Ramos (cell line): ENCODE results near the gene MEIS2.

Experiments
- in situ Hi-C: fragments of 300-500 bp; cut with MboI; formaldehyde crosslinking; loops from one replicate; pipeline ENCODE4 v1.14.3; 2022; ENCODE audit warnings: low sequenced_read_pairs; ENCODE audit not compliant: unreplicated experiment

MEIS2 gene

DNA sequence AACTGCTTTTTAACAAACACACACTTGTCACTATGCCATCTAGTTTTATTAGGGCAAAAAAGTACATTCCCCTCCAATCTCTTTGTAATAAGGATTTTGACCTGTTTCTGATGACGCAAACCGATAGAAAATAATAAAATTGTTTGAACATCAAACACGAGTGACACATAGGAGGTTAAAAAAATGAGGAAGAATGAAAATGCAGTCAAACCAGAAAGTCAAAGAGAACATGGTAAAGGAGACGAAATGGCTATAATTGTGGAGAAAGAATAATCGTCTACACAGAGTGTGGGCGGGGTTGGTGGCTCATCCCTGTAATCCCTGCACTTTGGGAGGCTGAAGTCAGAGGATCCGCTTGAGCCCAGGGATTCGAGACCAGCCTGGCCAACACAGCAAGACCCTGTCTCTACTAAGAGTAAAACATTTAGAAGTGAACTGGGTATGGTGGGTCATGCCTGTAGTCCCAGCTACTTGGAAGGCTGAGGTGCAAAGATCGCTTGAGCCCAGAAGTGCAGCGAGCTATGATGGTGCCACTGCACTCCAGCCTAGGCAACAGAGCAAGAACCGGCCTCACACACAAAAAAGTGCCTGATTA is 83.2 kb downstream of the MEIS2 start:
- in situ Hi-C loops = no loop called here

DNA sequence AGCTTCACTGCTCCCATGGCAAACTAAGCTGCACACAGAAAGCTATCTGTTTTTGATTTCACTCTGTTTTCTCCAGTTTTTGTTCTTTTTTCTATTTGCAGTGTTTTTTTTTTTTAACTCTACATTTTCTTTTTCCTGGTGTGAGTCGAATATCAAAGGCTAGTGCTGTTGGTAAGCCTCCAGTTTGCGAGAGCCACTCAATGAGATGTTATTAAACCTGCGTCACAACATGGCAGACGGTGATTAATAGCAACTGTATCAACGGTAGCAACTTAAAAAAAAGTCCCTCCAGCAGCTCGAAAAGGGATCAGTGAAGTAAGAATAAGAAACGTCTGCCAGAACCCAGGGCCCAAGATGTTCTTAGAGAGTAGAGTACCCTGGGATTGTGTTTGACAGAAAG is 84.1 kb downstream of the MEIS2 start:
- in situ Hi-C loops = no loop called here

DNA sequence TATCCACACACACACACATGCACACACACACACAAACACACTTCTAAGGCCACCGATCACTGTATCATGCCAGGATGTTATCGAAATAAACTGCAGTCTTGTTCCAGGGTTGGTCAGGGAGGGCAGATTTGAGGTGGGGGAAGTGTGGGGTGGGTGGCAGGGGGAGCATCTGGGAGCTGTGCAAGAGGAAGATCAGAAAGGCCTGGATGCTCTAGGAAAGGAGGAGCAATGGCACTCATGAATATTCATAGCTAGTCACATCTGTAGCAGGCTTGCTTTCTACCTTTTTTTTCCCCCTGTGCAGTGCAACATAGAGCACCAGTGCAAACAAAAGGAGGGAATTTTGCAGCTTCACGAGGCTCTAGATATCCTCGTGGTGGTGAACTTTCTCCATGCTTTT is 84.9 kb downstream of the MEIS2 start:
- in situ Hi-C loops = no loop called here

DNA sequence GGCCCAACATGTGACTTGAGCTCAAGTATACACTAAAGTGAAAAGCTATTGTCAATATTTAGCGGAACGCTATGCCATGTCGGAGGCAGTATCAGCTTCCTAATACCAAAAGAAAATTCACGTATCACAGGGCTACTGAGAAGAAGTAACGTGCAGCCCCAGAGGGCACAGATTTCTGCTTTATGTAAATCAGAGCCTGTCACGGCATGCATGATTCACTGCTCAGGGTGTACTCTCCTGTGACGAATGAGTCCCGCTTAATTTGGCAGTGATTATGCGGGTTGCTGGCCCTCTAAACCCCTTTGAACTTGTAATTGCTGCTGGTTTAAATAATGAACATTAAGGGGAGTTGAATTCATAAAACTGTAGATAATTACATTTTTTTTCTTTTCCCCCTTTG is 85.3 kb downstream of the MEIS2 start:
- in situ Hi-C loops = no loop called here

DNA sequence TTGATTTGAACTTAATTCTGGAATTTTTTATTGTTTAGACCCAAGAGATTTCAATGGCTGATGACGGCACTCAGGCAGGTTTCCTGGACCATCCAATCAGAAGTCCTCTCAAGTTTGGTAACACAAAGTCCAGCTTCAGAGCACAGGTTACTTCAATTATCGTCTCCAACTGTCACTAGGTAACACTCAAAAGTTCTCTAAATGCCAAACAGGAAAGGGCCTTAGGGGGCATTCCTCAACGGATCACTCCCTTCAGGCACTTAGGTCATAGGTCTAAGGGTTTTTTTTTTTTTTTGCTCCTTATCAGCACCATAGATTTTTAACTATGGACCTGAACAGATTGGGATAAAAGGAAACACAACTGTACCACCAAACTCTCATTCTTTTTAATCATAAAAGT is 85.8 kb downstream of the MEIS2 start:
- in situ Hi-C loops = no loop called here

DNA sequence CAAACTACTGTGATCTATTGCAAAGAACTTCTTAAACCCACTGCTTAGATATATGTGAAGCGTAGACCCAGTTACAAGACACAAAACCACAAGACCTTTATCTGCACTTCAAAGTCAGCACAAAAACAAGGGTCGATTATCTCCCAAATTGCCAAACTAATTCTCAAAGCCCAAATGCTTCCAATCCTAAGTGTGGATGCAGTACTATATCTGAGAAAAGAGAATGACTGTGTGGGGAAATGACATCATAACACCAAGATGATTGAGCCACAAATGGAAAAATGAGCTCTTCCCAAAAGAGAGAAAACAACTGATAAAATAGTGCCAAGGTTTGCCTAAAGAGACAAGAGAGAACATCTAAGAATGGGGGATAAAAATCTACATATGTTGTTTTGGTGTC is 86.2 kb downstream of the MEIS2 start:
- in situ Hi-C loops = no loop called here

DNA sequence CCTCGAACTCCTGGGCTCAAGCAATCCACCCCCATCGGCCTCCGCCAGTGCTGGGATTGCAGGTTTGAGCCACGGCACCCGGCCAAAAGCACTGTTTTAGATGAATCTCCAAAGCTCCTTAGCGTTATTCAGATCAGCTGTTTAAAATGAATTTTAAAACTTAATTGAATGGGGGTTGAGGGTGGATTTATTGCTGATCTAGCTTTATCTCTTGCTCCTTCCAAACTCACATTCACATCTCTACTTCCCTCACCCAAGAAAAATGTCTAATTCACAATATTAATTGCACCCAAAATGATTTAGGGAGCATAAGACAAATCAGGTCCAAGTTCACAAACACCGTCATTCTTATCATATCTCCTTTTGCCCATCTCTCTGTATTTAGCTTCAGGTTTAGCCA is 89.8 kb downstream of the MEIS2 start:
- in situ Hi-C loops = no loop called here

DNA sequence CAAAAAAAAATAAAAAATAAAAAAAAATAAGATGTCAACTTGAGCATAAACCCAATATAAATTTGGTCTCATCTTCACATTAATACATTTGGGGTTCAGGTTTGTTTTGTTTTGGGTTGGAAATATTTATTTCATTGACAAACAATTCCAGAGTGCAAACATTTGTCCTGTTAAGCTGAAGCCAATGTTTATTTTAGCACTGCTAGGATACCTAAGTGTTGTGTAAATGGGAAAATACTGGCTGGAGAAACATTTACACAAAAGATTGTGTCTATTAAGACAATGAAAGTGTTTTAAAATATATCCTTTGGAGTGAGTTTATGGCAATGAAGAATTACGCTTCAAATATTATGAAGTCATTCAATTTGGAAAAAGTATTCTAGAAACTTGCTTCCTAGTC is 91.1 kb downstream of the MEIS2 start:
- in situ Hi-C loops = no loop called here

DNA sequence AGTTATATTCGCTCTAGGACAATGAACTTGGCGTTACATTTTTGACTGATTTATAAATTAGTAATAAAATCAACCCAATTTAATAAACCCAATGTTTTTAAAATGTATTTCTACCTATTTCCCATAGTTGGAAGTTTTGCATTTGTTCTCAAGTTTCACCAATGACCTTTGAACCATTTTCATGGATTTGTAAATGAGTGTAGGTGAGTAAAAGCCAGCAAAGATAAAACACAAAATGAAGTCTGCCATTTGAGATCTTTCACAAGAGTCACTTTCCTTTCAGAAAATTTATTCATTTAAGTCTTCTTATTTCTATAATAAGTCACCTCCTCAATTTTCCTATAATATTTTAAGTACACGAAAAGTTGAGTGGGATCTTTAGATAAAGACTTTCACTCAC is 92.1 kb downstream of the MEIS2 start:
- in situ Hi-C loops = no loop called here

DNA sequence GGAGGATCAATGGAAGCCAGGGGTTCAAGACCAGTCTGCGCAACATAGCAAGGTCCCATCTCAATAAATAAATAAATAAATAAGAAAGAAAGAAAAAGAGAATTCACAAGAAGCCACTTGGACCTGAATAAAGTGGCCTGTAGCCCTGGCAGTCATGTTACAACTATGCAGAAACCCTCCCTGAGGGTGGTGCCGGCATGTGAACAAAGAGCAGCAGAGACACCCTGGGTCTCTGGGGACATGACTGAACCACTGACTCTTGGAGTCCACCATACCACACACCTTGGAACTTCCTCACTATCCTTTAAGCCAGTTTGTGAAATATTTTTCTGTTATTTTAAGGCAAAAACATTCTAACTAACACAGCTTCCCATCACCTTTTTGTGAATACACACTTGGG is 93.0 kb downstream of the MEIS2 start:
- in situ Hi-C loops = no loop called here

DNA sequence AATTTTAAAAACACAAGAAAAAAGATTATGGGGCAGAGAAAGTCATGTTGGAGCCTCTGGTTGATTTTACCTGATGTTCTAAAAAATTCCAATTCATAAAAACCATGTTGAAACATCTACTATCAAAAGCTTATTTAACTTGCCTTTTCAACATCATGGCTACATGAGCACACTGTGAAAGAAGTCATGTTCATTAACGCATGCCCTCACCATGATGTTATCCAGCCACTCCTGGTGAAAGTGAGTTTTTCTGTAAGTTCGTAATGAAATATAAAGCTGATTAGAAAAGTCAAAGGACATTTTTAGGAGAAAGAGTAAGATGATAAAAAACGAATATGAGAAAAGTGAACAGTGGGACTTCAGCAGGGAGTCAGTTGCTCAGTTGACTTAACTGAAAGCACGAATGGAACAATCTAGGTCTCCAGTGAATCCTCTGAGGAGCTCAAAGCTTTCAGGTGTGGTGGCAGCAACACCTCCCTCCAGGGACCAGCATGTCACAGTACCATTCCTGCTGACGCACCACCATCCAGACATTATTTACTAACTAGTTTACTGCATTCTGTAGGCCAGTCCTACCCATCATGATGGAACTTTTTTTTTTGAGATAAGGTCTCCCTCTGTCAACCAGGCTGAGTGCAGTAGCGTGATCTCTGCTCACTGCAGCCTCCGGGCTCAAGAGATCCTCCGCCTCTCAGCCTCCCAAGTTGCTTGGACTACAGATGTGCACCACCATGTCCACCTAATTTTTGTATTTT is 95.2 kb downstream of the MEIS2 start:
- in situ Hi-C loops = no loop called here

DNA sequence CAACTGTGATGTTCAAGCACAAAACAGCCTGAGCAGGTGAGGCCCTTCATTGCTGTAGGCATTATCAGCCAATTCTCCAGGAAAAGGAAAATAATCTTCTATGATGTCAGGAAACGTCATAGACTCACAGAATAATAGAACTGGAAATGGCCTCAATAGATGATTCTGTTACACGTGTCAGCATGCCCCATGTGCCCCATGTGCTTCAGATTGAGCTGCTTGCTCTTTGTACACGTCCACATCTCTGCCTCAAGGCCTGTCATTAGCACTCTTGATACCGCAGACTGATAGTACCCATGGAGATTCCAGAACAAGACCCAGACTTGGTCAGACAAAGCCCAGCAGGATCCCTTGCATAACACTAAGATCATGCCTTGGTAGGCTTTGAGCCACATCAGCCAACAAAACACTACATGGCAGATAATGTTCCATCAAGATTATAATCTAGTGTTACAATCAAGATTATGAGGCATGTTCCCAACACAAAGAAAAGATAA is 95.9 kb downstream of the MEIS2 start:
- in situ Hi-C loops = no loop called here

DNA sequence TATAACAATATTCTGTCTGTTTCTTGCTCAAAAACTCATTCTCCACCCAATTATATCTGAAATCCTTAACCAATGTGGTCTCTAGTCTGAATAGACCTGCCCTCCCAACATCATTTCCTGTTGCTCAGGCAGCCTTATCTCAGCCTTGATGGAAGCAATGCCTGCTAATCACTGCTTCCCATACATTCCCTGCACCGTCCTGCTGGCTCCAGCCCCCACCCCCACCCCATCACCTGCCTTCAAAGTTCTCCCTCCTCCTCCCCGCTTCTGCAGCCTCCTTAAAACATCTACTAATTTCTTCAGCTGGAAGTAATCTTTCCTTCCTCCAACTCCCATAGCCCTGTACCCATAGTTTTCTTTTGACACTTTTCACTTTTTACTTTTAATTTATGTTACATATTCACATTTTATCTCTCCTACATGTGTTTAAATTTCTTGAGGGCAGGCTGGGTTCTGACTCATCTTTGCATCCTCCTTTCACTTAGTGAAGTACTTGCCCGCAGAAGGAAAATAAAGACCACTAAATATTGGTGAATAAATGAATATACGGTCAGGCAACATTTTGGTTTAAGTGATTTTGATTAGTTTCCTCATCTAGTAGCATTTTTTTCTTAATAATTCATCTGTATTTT is 98.2 kb downstream of the MEIS2 start:
- in situ Hi-C loops = no loop called here

DNA sequence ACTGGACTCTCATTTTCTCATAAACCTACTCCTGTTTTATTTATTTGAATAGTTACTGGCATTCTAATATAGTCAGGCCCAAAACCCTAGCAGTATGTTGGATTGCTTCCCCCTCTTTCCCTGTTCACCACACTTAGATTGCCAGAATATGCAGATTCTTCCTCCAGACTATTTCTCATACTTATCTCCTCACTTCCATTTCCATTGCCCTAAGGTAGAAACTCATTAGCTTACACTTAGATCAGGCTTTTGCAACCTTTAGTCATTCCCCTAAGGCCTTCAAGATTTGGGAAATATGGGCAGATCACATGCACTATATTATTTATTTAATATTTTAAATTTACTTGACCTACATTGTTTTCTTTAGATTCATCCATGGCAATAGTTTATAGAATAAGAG is 98.9 kb downstream of the MEIS2 start:
- in situ Hi-C loops = no loop called here

DNA sequence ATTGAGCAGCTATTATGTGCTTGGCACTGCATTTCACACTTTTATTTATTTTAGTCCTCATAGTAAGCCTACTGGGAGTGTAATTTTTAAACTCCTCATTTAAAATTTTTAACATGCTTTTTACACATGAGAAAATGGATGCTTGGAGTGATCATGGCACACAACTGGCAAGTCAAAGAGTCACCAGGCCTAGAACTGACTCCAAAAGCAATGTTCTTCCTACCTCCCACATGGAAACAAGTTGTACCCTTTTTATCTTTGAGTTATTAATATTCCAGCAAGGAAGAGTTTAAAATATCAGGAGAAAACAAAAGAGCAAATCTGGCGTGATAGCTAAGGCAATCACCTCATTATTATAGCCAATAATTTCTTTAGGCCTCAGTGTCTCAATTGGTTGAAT is 100.6 kb downstream of the MEIS2 start:
- in situ Hi-C loops = no loop called here

DNA sequence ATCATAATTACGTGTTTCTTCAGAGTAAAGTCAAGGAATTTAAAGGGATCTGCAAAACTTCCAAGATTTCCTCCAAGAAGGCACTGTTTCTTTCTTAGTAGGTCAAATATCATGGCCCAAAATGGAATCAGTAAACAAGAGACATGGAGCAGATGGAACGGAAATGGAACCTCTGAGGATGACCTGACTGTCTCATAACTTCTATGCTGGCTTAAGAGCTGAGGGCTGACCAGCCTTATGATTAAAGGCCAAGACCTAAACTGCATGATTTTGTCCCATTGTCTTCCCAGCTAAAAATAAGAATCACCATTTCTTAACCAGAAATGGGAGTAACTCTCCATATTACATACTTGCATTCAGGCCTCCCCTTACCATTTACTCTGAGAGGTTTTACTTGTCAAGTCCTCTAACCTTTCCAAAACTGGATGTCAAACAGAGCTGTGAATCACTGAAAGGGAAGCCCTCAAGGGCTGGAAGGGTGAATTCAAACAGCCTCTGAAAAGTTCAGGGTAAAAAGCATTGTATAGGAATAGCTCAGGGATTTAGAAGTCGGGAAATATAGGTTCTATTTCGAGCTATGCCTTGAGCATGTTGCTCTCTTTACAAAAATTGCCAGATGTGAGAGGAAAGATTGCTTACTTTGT is 103.7 kb downstream of the MEIS2 start:
- in situ Hi-C loops = no loop called here

DNA sequence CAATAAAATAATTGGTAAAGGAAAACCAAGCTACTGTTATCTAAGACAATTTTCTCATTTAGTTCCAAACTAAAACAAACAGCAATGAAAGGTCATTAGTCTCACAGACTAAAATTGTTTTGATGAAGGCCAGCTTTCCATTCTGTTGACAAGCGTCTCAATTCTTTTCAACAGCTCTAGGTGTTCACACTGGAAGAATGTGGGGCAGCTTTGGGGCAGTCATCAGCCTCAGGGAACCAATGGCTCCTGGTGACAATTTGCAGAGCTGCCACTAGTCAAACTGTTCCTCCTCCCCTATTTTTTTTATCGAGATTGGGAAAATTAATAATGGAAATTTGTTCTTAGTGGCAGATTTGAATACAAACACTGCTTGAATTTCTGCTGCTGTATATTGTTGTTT is 104.2 kb downstream of the MEIS2 start:
- in situ Hi-C loops = no loop called here

DNA sequence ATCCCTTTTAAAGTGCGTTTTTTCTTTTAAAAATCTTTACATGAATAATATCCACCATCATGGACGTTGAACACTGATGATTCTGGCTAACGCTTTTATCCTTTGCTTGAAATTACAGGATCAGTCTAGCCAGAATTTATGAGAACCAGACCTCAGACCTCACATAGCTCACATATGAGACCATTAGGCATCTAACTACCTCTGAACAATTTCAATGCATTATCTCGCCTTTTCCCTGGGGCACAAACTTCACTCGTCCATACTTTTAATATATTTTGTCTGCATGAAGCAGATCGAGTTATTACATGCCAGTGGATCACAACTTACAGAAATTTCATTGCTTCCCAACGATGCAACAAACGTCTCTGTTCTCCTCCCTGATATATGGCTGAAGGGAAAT is 105.6 kb downstream of the MEIS2 start:
- in situ Hi-C loops = no loop called here

DNA sequence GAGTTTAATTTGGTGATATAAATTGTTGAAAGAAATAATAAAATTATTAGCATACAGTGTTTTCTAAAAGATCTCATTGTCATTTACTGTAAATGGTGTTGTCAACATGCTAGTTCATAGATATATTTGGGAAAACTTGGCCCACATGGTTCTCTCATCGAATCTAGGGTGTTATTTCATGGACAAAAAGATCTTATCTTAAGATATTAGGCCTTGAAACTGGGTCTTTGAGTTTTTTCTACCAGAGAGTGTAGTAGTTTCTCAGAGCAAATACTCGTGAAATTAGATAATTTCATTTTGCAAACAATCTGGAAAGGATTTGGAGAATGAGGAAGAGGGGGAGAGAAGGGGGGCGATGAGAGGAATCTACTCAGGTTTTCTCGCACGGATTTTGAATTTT is 107.9 kb downstream of the MEIS2 start:
- in situ Hi-C loops = no loop called here

DNA sequence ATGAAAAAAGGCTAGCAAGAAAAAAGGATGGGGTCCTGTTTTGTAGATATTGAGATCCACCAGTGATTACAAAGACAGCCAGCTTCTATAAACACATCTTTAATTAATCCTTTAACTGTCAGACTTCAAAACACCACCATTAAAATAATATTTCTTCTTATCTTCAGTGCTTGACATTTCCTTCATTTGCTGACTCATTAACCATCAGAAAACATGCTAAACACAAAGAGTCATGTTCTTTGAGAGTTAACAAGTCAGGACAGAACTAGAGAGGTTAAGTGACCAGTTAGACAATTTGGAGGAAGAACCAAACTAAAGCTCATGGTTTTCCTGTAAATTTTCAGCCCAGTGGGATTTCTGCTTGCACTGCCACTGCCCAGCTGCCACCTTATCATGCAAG is 111.4 kb downstream of the MEIS2 start:
- in situ Hi-C loops = no loop called here

DNA sequence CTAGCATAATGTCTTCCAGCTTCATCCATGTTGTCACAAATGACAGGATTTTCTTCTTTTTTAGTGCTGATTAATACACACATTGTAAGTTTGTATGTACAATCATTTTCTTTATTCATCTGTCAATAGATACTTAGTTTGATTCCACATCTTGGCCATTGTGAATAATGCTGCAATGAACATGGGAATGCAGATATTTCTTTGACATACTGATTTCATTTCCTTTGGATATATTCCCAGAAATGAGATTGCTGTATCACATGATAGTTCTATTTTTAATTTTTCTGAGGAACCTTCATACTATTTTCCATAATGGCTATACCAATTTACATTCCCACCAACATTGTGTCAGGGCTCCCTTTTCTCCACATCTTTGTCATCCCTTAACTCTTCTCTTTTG is 117.9 kb downstream of the MEIS2 start:
- in situ Hi-C loops = no loop called here
